Neural cell (in vitro differentiated cells): ENCODE measurements around the gene FUS. TPM values are rescaled to one million over a fixed set of nuclear protein-coding genes. Genes with fewer than 3 reads are reported as not detected.

Source experiments
- polyA plus RNA-seq: library from polyadenylated mRNA; depleted of rRNA; stranded (reverse); fragments of >200 nt; gene quantifications from 2 replicates; pipeline ENCODE4 v1.2.3, GENCODE V29; 2014
- small RNA-seq, 3 experiments: library from RNA; depleted of rRNA; stranded (forward); fragments of <200 nt; gene quantifications; one replicate each; pipeline ENCODE3, GENCODE V24; 2012

The FUS gene
- polyA plus RNA-seq, 1 donor from 2014 or later = 54.3 TPM

Small RNAs within 50 kb of the gene (small RNA-seq; reads per million reads assigned to genes)
- 0 reads per million in 3 experiments for gene AC009088.4
- gene NDUFA3P6 = 0 reads per million in 3 experiments

Other genes with a start within 250 kb of the FUS start
- gene ORAI3, start 231.1 kb upstream of the FUS start, polyA plus RNA-seq = 5.7 and 7.3 TPM in 2 replicates
- 1.4 and 3.3 TPM in 2 replicates for gene SETD1A, start 222.4 kb upstream of the FUS start, polyA plus RNA-seq
- gene HSD3B7, start 194.9 kb upstream of the FUS start, polyA plus RNA-seq = 1.5 and 3.4 TPM in 2 replicates
- gene STX1B, start 169.5 kb upstream of the FUS start, polyA plus RNA-seq = 4.5 and 9.2 TPM in 2 replicates
- 32.2 and 38.3 TPM in 2 replicates for gene STX4, start 146.6 kb upstream of the FUS start, polyA plus RNA-seq
- gene ZNF668, start 105.9 kb upstream of the FUS start, polyA plus RNA-seq = 17.8 and 21.3 TPM in 2 replicates
- 6.7 and 8.5 TPM in 2 replicates for gene ZNF646, start 105.7 kb upstream of the FUS start, polyA plus RNA-seq
- gene PRSS53, start 91.2 kb upstream of the FUS start, polyA plus RNA-seq = 9.3 and 13.6 TPM in 2 replicates
- gene VKORC1, start 85.3 kb upstream of the FUS start, polyA plus RNA-seq = 103 and 105 TPM in 2 replicates
- 21.3 and 26.8 TPM in 2 replicates for gene BCKDK, start 71.8 kb upstream of the FUS start, polyA plus RNA-seq
- gene KAT8, start 62.5 kb upstream of the FUS start, polyA plus RNA-seq = 98.0 and 132 TPM in 2 replicates
- gene PRSS8, start 44.4 kb upstream of the FUS start, polyA plus RNA-seq = not detected in 2 replicates
- 1.5 and 2.0 TPM in 2 replicates for gene PRSS36, start 30.1 kb upstream of the FUS start, polyA plus RNA-seq
- gene PYCARD, start 22.6 kb downstream of the FUS start, polyA plus RNA-seq = not detected in 2 replicates
- gene TRIM72, start 34.0 kb downstream of the FUS start, polyA plus RNA-seq = 0.05 TPM in 1 of 2 replicates, not detected in the other
- gene PYDC1, start 37.0 kb downstream of the FUS start, polyA plus RNA-seq = not detected in 2 replicates
- gene ITGAM, start 79.8 kb downstream of the FUS start, polyA plus RNA-seq = not detected in 2 replicates
- gene ITGAX, start 175.0 kb downstream of the FUS start, polyA plus RNA-seq = not detected in 2 replicates
- gene ITGAD, start 213.2 kb downstream of the FUS start, polyA plus RNA-seq = not detected in 2 replicates
- gene COX6A2, start 248.2 kb downstream of the FUS start, polyA plus RNA-seq = not detected in 2 replicates